ENCODE data around the gene SORT1. TPM values are rescaled to one million over a fixed set of nuclear protein-coding genes. Genes with fewer than 3 reads are reported as not detected.

SORT1 gene
- polyA plus RNA-seq, 1 of the 3 experiments (the other 2 are of a cell fraction) = 8.5 TPM

- CTCF ChIA-PET = interaction anchor here (0.7 to 4.0 kb wide), 12 partner anchors 9 to 173 kb away, joined by 3 to 22 read pairs (median 5); partner anchors contain the start of genes ATXN7L2 and CYB561D1
- Histone ChIP-seq H3K36me3 (replicated peaks in 1 of 2; ENCODE audit: control insufficient read depth in 1 of 2, insufficient read depth in 2 of 2, low read length in 1 of 2) (peaks cover 2 to 4% of the 10 kb centered on the region in 2 experiments), H3K79me2 (ENCODE audit: insufficient read depth) (peaks cover 58% of the 10 kb centered on the region), H3K9ac (peak within 1 kb of the TSS; percentile 78), H3F3A (replicated peaks; ENCODE audit: insufficient read depth) (peaks cover 14% of the 10 kb centered on the region), H3K27me3 (ENCODE audit: insufficient read depth) (no peaks in the 10 kb centered on the region), H2AFZ (ENCODE audit: low read depth) (peak within 1 kb of the TSS; percentile 81), H3K9me3 (no peaks in the 10 kb centered on the region), H3K27ac (ENCODE audit: low read depth in 2 of 2, low read length in 1 of 2) (peak within 1 kb of the TSS; percentile 90 to 93), H3K9me2 (no peaks in the 10 kb centered on the region), H3K4me3 (ENCODE audit: low read depth in 2 of 2, low read length in 1 of 2) (peak within 1 kb of the TSS; percentile 83 to 92), H3K4me1 (ENCODE audit: control insufficient read depth in 1 of 2, insufficient read depth in 2 of 2, low read depth in 1 of 2, low read length in 1 of 2) (peaks cover 4 to 13% of the 10 kb centered on the region in 2 experiments; a peak in 3 of 4 replicates), H3K4me2 (peak within 1 kb of the TSS; percentile 86), H4K20me1 (ENCODE audit: insufficient read depth) (peaks cover 30% of the 10 kb centered on the region)
- under 1% methylated on average over 35 of the region's 50 CpGs for WGBS (ENCODE audit: low lambda C conversion rate)
- peak; percentile 95 for DNase-seq
- POLR2A ChIA-PET = interaction anchor here (0.7 kb wide), 1 partner anchor 144 kb away, joined by 3 read pairs; the partner anchor contains the start of gene PSRC1
- TF ChIP-seq SMC3 (IDR thresholded peaks at IDR 0.05; ENCODE audit: low read depth, low read length) (no peak), TEAD4 (IDR thresholded peaks at IDR 0.05; ENCODE audit: borderline replicate concordance, insufficient read depth) (no peak), SIN3A (IDR thresholded peaks at IDR 0.05; ENCODE audit: borderline replicate concordance, low read depth, low read length) (peak; percentile 86; the same call in 1 of the 2 replicates), MAX (IDR thresholded peaks at IDR 0.05; ENCODE audit: low read depth) (peak; percentile 92), PBX3 (IDR thresholded peaks at IDR 0.05) (peak; percentile 26; the same call in 1 of the 2 replicates), CTCF (IDR thresholded peaks at IDR 0.05) (no peak), TAF1 (IDR thresholded peaks at IDR 0.05; ENCODE audit: borderline replicate concordance, low read depth, low read length) (peak; percentile 70), USF1 (IDR thresholded peaks at IDR 0.05; ENCODE audit: borderline replicate concordance, low read depth) (peak; percentile 73; the same call in 1 of the 2 replicates), MXI1 (IDR thresholded peaks at IDR 0.05; ENCODE audit: low read depth, low read length) (peak; percentile 92), ZBTB33 (IDR thresholded peaks at IDR 0.05; ENCODE audit: borderline replicate concordance, low read depth) (0 out of 2 replicates have a peak, but pooled peaks have one; percentile 54), IRF3 (IDR thresholded peaks at IDR 0.05; ENCODE audit: low read depth, low read length) (peak; percentile 72), FOXM1 (IDR thresholded peaks at IDR 0.05; ENCODE audit: low read depth) (no peak), CHD2 (IDR thresholded peaks at IDR 0.05; ENCODE audit: low read length, partially characterized antibody) (peak; percentile 90), USF2 (IDR thresholded peaks at IDR 0.05; ENCODE audit: borderline replicate concordance, low read depth, low read length) (no peak), JUND (IDR thresholded peaks at IDR 0.05) (no peak), NRF1 (IDR thresholded peaks at IDR 0.05; ENCODE audit: low read depth, low read length) (peak; percentile 67), POLR2AphosphoS5 (IDR thresholded peaks at IDR 0.05; ENCODE audit: low read depth, low read length) (peak; percentile 87), RFX5 (IDR thresholded peaks at IDR 0.05; ENCODE audit: low read length) (peak; percentile 86)
Measured at GRCh38 chr1:109426281-109427170, 28.8 kb upstream of the SORT1 start, which contains the start of gene PSMA5. Gene PSMA5 (minus strand): TSS chr1:109426448. CDS start chr1:109426330, 118 bp downstream.
